Tongue (tissue), 2 donors: ENCODE results near the gene CENPT. TPM values are rescaled to one million over a fixed set of nuclear protein-coding genes. Genes with fewer than 3 reads are reported as not detected.
"Not testable (repeated sequence)": the region's sequence is repeated elsewhere in the genome, so short reads cannot be mapped to it uniquely, and the experiment has no call there.

Source experiments
- DNase-seq: peaks from one replicate; pipeline ENCODE4 v3.0.0-alpha.2; 2015
- total RNA-seq: library from RNA; depleted of rRNA; stranded (reverse); fragments of >200 nt; gene quantifications from one replicate; pipeline ENCODE4 v1.2.3, GENCODE V29; 2014

The CENPT gene
- total RNA-seq, 1 donor from 2014 or later, result 20.8 TPM

DNA sequence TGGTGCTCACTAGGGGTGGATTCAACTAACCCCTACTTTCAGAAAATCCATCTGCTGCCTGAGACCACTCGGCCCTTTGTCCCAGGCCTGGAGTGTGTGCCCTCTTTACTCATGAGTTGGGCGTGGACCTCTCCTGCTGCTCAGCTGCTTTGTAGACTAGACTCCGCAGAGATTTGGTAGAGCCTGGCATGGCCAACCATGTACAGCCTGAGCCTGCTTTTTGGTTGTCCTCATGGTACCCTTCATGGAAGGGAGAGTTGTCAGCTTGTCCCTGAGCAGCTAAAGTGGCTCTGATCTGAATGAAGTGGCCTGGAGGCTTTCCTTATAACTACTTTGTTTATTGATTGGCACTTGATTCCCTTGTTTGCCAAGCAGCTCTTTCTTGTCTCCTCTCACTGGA, 26.9 kb upstream of the CENPT start:
- no peak for DNase-seq

DNA sequence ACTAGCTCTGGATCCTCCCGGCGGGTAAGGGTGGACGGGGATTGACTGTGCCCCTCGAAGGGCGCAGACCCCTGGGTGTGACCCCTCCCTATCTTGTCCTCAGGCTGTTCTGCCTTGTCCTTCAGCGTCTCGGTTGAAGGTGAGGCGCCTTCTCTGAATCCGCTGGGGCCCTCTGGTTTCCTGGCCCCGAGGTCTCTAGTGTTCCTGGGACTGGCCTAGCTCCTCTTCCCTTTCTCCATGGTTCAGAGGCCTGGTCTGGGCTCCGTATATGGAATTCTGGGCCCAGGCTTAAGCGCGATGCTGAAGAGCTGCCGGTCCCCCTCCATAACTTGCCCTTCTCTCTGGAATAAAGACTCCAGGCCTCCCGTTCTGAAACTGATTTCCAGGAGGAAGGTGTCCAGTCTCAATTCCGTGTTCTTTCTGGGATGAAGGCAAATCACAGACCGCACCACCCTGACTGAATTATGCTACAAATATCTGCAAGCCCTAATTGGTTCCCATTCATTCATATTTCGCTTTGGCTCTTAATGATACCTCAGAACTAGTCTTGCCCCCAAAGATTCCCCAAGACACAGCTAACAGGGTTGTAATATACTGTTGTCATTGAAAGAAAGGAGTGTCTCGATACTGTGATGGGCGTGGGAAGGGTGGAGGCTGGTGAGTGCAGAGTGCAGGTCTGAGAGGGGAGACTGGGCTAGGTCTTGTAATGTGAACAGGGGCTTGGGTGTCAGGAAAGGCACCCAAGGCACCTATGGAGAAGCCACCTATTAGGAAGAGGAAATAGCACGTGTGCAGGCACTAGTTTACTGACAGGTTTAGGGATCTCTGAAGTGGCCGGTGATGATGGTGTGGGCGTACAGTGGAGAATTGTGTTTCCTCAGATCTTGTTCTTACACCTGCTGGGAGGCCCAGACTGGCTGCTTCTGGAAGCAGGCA, 26.2 kb upstream of the CENPT start:
- DNase-seq, result no peak

GRCh38 chr16:67872631-67873434, 25.3 kb upstream of the CENPT start, which contains the start of gene EDC4:
EDC4 (plus strand) TSS chr16:67873052; CDS start chr16:67873262, 210 bp downstream.
- peak; percentile 82 for DNase-seq

GRCh38 chr16:67872131-67872630, 24.7 kb upstream of the CENPT start:
- no peak for DNase-seq

- DNase-seq, result no peak
These were observed 23.8 kb upstream of the CENPT start for GRCh38 chr16:67871256-67871655.

GRCh38 chr16:67869653-67870052, 22.2 kb upstream of the CENPT start:
- DNase-seq, result no peak

DNA sequence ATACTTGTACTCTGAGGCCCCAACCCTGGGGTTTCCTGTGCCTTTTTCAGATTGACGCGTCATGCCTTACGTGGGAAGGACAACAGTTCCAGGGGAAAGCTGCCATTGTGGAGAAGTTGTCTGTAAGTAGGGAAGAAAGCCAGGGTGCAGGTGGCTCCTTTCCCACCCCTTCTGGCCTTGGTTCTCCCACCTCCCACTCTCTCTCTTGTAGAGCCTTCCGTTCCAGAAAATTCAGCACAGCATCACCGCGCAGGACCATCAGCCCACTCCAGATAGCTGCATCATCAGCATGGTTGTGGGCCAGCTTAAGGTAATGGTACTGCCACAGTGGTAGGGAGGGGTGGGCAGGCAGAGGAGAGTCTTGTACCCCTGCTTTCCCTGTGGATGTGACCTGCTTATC, 20.8 kb upstream of the CENPT start:
- DNase-seq, result no peak

DNA sequence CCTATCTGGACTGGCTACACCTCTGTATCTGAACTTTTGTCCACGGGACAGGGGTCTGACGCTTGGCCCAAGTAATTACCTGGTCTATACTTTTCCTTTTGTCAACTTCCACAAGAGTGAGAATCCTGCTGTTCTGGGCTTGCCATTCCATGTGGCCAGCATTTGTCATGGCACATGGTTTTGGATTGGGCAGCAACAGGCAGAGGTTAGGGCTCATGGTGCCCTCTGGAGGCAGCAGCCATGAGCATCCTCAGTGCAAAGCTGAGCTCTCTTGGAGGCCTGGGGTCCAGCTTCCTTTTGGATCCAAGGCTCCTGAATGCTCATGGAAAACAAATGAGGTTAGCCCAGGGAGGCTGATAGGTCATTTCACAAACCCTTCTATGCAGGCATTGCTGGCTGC, 17.8 kb upstream of the CENPT start:
- peak; percentile 27 for DNase-seq

- no peak for DNase-seq
These were observed 17.1 kb upstream of the CENPT start for GRCh38 chr16:67864594-67864993.

- DNase-seq, result not testable (repeated sequence)
These were observed 16.6 kb upstream of the CENPT start for GRCh38 chr16:67864044-67864443.

DNA sequence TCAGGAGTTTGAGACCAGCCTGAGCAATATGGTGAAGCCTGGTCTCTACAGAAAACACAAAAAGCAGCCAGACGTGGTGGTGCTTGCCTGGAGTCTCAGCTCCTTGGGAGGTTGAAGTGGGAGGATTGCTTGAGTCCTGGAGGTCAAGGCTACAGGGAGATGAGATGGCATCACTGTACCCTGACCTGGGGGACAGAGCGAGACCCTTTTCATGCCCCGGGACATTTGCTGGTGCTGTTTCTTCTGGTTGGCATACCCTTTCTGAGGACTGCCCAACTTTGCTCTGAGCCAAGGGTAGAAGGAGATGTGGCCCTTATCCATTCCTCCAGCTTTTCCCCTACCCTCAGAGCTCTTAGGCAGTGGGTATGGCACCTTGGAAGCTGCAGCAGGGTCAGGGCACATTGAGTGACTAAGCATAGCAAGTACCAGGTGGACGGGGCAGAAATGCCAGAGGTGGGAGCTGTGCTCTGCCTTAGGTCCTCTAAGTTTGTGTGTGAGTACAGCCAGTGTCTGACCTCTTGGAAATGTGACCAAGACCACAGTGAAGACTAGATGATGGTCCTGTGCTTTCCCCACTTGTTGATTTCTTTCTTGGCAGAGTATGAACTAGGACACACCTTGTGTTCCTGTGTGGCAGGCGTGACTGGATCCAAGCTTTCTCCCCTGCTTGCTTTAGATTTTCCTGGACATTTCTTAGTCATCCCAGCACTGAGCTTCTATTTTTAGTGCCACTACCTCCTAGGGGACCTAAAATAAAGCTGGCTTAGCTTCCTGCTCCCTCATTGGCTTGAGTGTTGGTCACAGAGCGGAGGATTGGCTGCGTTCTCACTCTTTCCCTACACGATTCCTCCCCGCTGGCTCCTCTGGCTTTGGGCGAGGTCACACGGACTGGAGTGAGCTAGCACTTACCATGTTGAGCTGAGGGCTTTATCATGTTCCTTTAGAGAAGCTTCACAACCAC, 15.4 kb upstream of the CENPT start:
- peak; percentile 73 for DNase-seq

- DNase-seq, result no peak
These were observed 14.4 kb upstream of the CENPT start for GRCh38 chr16:67861877-67862276.

GRCh38 chr16:67860589-67861398, 13.3 kb upstream of the CENPT start:
- no peak for DNase-seq

DNA sequence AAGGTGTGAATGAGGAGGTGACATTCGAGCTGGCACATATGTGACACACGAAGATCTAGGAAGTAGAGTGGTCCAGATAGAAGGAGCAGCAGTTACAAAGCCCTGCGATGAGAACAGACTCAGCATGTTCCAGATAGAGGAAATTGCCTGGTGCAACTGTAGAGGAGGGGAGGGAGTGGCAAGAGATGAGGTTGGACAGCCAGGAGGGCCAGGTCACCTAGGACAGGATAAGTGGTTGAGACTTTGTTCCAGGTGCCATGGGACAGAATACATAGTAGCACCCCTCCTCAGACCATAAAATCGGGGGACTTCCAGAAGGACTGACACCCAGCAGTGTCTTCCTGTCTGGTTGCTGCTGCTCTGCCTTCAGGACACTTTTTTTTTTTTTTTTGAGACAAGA, 11.0 kb upstream of the CENPT start:
- no peak for DNase-seq

DNA sequence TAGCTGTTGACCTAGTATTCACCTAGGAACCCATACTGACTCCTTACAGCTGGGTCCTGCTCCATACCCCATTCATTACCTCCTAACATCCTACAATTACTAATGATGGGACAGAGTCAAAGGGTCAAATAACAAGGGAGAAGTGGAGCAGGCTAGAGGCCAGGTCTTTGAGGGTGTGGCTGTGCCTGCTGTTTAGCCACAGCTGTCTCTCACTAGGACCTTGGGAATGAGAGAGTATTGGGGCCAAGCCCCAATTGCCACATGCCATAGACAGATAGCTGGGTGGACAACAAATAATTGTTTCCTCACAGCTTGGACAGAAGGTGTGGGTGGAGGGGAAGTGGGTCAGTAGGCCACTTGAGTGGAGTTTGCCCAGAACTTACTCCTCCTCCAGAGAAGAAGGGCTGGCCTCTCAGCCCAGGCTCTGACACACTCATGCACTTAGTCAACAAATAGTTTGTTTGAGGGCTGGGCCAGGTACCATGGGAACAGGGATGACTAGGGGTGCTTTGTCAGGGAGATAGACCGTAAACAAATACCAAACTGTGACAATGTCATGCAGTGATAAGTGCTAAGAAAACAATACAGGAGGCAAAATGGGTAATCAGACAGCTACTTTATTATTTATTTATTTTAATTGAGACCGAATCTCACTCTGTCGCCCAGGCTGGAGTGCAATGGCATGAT, 10.2 kb upstream of the CENPT start:
- peak; percentile 70 for DNase-seq

DNA sequence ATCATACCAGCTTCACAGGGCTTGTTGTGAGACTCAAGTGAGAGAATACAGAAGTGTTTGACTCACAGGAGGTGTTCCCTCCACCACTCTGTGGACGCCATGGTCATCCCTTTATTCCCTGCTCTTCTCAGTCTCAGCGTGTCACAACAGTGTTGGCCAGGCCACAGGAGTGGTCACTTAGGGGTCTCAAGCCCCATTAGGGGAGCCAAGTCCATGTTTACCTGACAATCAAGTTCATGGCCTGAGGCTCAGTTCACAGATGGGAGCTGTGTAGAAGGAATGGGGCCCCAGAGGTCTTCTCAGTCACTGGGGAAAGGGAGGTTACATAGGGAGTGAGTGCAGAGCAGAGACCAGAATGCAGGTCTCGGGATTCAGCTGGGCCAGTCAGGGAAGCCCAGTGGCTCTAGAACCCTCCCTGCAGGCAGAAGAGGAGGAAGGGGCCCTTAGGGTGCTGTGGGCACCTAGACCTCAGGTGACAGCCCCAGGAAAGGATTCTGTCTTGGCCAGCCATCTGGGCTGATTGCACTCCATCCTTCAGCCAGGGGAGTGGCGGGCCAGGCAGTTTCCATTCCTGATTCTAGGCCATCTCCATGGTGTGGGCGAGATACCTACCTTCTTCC, 9.5 kb upstream of the CENPT start:
- no peak for DNase-seq

DNA sequence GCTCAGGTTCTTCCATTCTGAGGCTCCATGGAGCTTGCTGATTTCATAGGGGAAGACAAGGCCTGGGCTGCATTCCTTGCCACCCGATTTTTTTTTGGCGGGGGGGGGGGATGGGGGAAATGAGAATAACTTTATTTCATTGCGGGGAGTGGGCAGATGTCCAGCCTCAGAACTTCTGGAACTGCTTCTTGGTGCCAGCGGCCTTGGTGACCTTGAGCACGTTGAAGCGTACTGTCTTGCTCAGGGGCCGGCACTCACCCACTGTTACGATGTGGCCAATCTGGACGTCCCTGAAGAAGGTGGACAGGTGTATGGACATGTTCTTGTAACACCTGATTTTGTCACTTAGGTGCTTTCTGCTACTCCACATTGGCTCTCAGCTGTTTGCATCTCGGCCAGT, 8.3 kb upstream of the CENPT start:
- no peak for DNase-seq

GRCh38 chr16:67853670-67854069, 6.2 kb upstream of the CENPT start:
- DNase-seq, result no peak

GRCh38 chr16:67848118-67848517, 625 bp upstream of the CENPT start:
- no peak for DNase-seq
